ENCODE data around the gene AHCTF1.

Gene AHCTF1

GRCh38 chr1:246798606-246799496 lies 132.9 kb downstream of the AHCTF1 start:
- Histone ChIP-seq H3K27ac (ENCODE audit: low read depth, low read length, severe bottlenecking) (no peak overlapping the region), H3K4me1 (ENCODE audit: control insufficient read depth, insufficient read depth, low read length, poor library complexity, severe bottlenecking) (peaks cover 9% of the 10 kb centered on the region), H3K9me3 (ENCODE audit: control insufficient read depth, low read length) (no peaks in the 10 kb centered on the region), H3K4me3 (ENCODE audit: extremely low read depth, insufficient read depth, low read length, poor library complexity, severe bottlenecking) (no peak overlapping the region), H3K36me3 (ENCODE audit: control insufficient read depth, insufficient read depth, low read length) (no peaks in the 10 kb centered on the region)
- WGBS, 2 experiments (ENCODE audit: insufficient coverage in 2 of 2), result 69 to 72% methylated on average over 16 to 18 of the region's 22 CpGs

GRCh38 chr1:246798107-246798506 lies 133.6 kb downstream of the AHCTF1 start:
- Histone ChIP-seq H3K9me3 (ENCODE audit: control insufficient read depth, low read length) (no peaks in the 10 kb centered on the region), H3K36me3 (ENCODE audit: control insufficient read depth, insufficient read depth, low read length) (no peaks in the 10 kb centered on the region), H3K4me3 (ENCODE audit: extremely low read depth, insufficient read depth, low read length, poor library complexity, severe bottlenecking) (no peak overlapping the region), H3K4me1 (ENCODE audit: control insufficient read depth, insufficient read depth, low read length, poor library complexity, severe bottlenecking) (peaks cover 9% of the 10 kb centered on the region), H3K27ac (ENCODE audit: low read depth, low read length, severe bottlenecking) (no peak overlapping the region)
- 88 to 91% methylated on average over 3 to 4 of the region's 4 CpGs for WGBS, 2 experiments (ENCODE audit: insufficient coverage in 2 of 2)

GRCh38 chr1:246797597-246797996 lies 134.2 kb downstream of the AHCTF1 start:
- Histone ChIP-seq H3K4me1 (ENCODE audit: control insufficient read depth, insufficient read depth, low read length, poor library complexity, severe bottlenecking) (peaks cover 9% of the 10 kb centered on the region), H3K4me3 (ENCODE audit: extremely low read depth, insufficient read depth, low read length, poor library complexity, severe bottlenecking) (no peak overlapping the region), H3K27ac (ENCODE audit: low read depth, low read length, severe bottlenecking) (no peak overlapping the region), H3K9me3 (ENCODE audit: control insufficient read depth, low read length) (no peaks in the 10 kb centered on the region), H3K36me3 (ENCODE audit: control insufficient read depth, insufficient read depth, low read length) (no peaks in the 10 kb centered on the region)
- WGBS, 2 experiments (ENCODE audit: insufficient coverage in 2 of 2), result 93 to 98% methylated on average over 10 of the region's 11 CpGs

GRCh38 chr1:246797157-246797556 lies 134.6 kb downstream of the AHCTF1 start:
- no peak overlapping the region for H3K27ac ChIP-seq (ENCODE audit: low read depth, low read length, severe bottlenecking)
- no peak overlapping the region for H3K4me3 ChIP-seq (ENCODE audit: extremely low read depth, insufficient read depth, low read length, poor library complexity, severe bottlenecking)
- H3K4me1 ChIP-seq (ENCODE audit: control insufficient read depth, insufficient read depth, low read length, poor library complexity, severe bottlenecking), result peaks cover 9% of the 10 kb centered on the region
- no peaks in the 10 kb centered on the region for H3K9me3 ChIP-seq (ENCODE audit: control insufficient read depth, low read length)
- H3K36me3 ChIP-seq (ENCODE audit: control insufficient read depth, insufficient read depth, low read length), result no peaks in the 10 kb centered on the region
- WGBS, 2 experiments (ENCODE audit: insufficient coverage in 2 of 2), result 90 to 92% methylated on average over 6 to 8 of the region's 8 CpGs

GRCh38 chr1:246795906-246796694 lies 135.6 kb downstream of the AHCTF1 start:
- Histone ChIP-seq H3K4me1 (ENCODE audit: control insufficient read depth, insufficient read depth, low read length, poor library complexity, severe bottlenecking) (peaks cover 9% of the 10 kb centered on the region), H3K27ac (ENCODE audit: low read depth, low read length, severe bottlenecking) (no peak overlapping the region), H3K36me3 (ENCODE audit: control insufficient read depth, insufficient read depth, low read length) (no peaks in the 10 kb centered on the region), H3K4me3 (ENCODE audit: extremely low read depth, insufficient read depth, low read length, poor library complexity, severe bottlenecking) (no peak overlapping the region), H3K9me3 (ENCODE audit: control insufficient read depth, low read length) (no peaks in the 10 kb centered on the region)
- WGBS, 2 experiments (ENCODE audit: insufficient coverage in 2 of 2), result 87 to 91% methylated on average over 23 to 27 of the region's 30 CpGs

GRCh38 chr1:246794828-246795671 lies 136.7 kb downstream of the AHCTF1 start:
- no peak overlapping the region for H3K4me3 ChIP-seq (ENCODE audit: extremely low read depth, insufficient read depth, low read length, poor library complexity, severe bottlenecking)
- no peaks in the 10 kb centered on the region for H3K36me3 ChIP-seq (ENCODE audit: control insufficient read depth, insufficient read depth, low read length)
- H3K4me1 ChIP-seq (ENCODE audit: control insufficient read depth, insufficient read depth, low read length, poor library complexity, severe bottlenecking), result peaks cover 9% of the 10 kb centered on the region
- 80 to 81% methylated on average over 21 to 22 of the region's 27 CpGs for WGBS, 2 experiments (ENCODE audit: insufficient coverage in 2 of 2)
- peak overlapping the region; percentile 45 for H3K27ac ChIP-seq (ENCODE audit: low read depth, low read length, severe bottlenecking)
- H3K9me3 ChIP-seq (ENCODE audit: control insufficient read depth, low read length), result no peaks in the 10 kb centered on the region

- Histone ChIP-seq H3K4me3 (ENCODE audit: extremely low read depth, insufficient read depth, low read length, poor library complexity, severe bottlenecking) (no peak overlapping the region), H3K27ac (ENCODE audit: low read depth, low read length, severe bottlenecking) (no peak overlapping the region), H3K36me3 (ENCODE audit: control insufficient read depth, insufficient read depth, low read length) (no peaks in the 10 kb centered on the region), H3K9me3 (ENCODE audit: control insufficient read depth, low read length) (no peaks in the 10 kb centered on the region), H3K4me1 (ENCODE audit: control insufficient read depth, insufficient read depth, low read length, poor library complexity, severe bottlenecking) (peaks cover 9% of the 10 kb centered on the region)
- 61 to 67% methylated on average over 9 to 12 of the region's 18 CpGs for WGBS, 2 experiments (ENCODE audit: insufficient coverage in 2 of 2)
Observed at GRCh38 chr1:246794048-246794827, 137.5 kb downstream of the AHCTF1 start.

- WGBS, 2 experiments (ENCODE audit: insufficient coverage in 2 of 2), result 53 to 65% methylated on average over 3 to 4 of the region's 6 CpGs
- H3K27ac ChIP-seq (ENCODE audit: low read depth, low read length, severe bottlenecking), result no peak overlapping the region
- peaks cover 9% of the 10 kb centered on the region for H3K4me1 ChIP-seq (ENCODE audit: control insufficient read depth, insufficient read depth, low read length, poor library complexity, severe bottlenecking)
- H3K36me3 ChIP-seq (ENCODE audit: control insufficient read depth, insufficient read depth, low read length), result no peaks in the 10 kb centered on the region
- H3K9me3 ChIP-seq (ENCODE audit: control insufficient read depth, low read length), result no peaks in the 10 kb centered on the region
- no peak overlapping the region for H3K4me3 ChIP-seq (ENCODE audit: extremely low read depth, insufficient read depth, low read length, poor library complexity, severe bottlenecking)
Observed at GRCh38 chr1:246793356-246793896, 138.3 kb downstream of the AHCTF1 start.

GRCh38 chr1:246792603-246793002 lies 139.1 kb downstream of the AHCTF1 start:
- H3K36me3 ChIP-seq (ENCODE audit: control insufficient read depth, insufficient read depth, low read length), result no peaks in the 10 kb centered on the region

More at GRCh38 chr1:246792603-246793002, 139.1 kb downstream of the AHCTF1 start:
- 94 to 95% methylated on average over 18 to 20 of the region's 25 CpGs for WGBS, 2 experiments (ENCODE audit: insufficient coverage in 2 of 2)
- Histone ChIP-seq H3K4me3 (ENCODE audit: extremely low read depth, insufficient read depth, low read length, poor library complexity, severe bottlenecking) (no peak overlapping the region), H3K4me1 (ENCODE audit: control insufficient read depth, insufficient read depth, low read length, poor library complexity, severe bottlenecking) (peaks cover 9% of the 10 kb centered on the region), H3K9me3 (ENCODE audit: control insufficient read depth, low read length) (no peaks in the 10 kb centered on the region), H3K27ac (ENCODE audit: low read depth, low read length, severe bottlenecking) (no peak overlapping the region)

All from mesodermal cell (in vitro differentiated cells).